GM12878 (cell line): Measurements from ENCODE around the gene LYPD5.

Experiments used
- CHD2 ChIP-seq: IDR thresholded peaks from 2 replicates; pipeline ENCODE4 v1.6.1; 2011; ENCODE audit warnings: low read depth, low read length, improper control_type of control experiment, borderline replicate concordance
- HDAC6 ChIP-seq: fragments of 200-600 bp; sonication (generic); IDR thresholded peaks from one replicate; pipeline ENCODE4 v1.8.0; 2017; ENCODE audit warnings: antibody characterized with exemption; ENCODE audit not compliant: unreplicated experiment
- JUND ChIP-seq: IDR thresholded peaks from 2 replicates; pipeline ENCODE4 v1.6.1; 2012; ENCODE audit warnings: low read depth, mild to moderate bottlenecking, low read length, improper control_type of control experiment, moderate library complexity
- LARP7 ChIP-seq: fragments of 450-650 bp; IDR thresholded peaks from 2 replicates; pipeline ENCODE4 v1.6.1; 2017; ENCODE audit warnings: mild to moderate bottlenecking
- POLR2A ChIP-seq: IDR thresholded peaks from 2 replicates; pipeline ENCODE4 v1.6.1; 2011; ENCODE audit warnings: low read depth, mild to moderate bottlenecking, low read length
- SREBF2 ChIP-seq: IDR thresholded peaks from 2 replicates; pipeline ENCODE4 v1.6.1; 2012; ENCODE audit warnings: mild to moderate bottlenecking, low read length
- TAF1 ChIP-seq: IDR thresholded peaks from 2 replicates; pipeline ENCODE4 v1.6.1; 2011; ENCODE audit warnings: mild to moderate bottlenecking, low read depth, low read length, borderline replicate concordance
- TF ChIP-seq, protein P1 (sequence below), 3 experiments: IDR thresholded peaks in 2 of 3; conservative IDR thresholded peaks in 1 of 3; 2 replicates each; pipeline ENCODE4 v1.5.1; 2011; ENCODE audit warnings: low read depth in 3 of 3, low read length in 3 of 3, mild to moderate bottlenecking in 3 of 3, control low read depth in 2 of 3, moderate library complexity in 2 of 3, inconsistent platforms in 1 of 3, mixed read lengths in 1 of 3; ENCODE audit not compliant: control insufficient read depth in 2 of 3, insufficient read depth in 1 of 3; ENCODE audit errors: extremely low read depth in 1 of 3
- TF ChIP-seq, protein P2 (sequence below): IDR thresholded peaks from 2 replicates; pipeline ENCODE4 v1.6.1; 2011; ENCODE audit warnings: mild to moderate bottlenecking, low read depth, low read length, moderate library complexity; ENCODE audit not compliant: insufficient replicate concordance
- TF ChIP-seq, protein P3 (sequence below): fragments of 450-650 bp; IDR thresholded peaks from 2 replicates; pipeline ENCODE4 v1.6.1; 2017; ENCODE audit warnings: mild to moderate bottlenecking, moderate library complexity

DNA sequence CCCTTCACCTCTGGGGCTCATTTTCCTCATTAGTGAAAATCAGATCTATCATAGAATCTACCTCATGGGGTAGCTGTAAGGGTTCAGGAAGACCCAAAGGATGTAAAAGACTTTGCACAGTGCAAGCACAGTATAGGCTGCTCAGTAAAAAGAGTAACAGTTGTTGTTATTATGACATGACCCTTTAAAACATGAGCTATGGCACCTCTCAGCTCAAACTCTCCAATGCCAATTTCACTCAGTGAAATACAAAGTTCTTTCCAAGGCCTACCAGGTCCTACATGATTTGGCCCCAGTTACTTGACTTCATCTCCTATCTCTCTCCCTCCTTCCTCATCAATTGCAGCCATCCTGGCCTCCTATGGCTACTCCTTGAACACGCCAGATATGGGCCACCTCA lies 52.3 kb downstream of the LYPD5 start:
- no peak for TF ChIP-seq SREBF2
- TF ChIP-seq TAF1 = no peak
- TF ChIP-seq, protein P1, sequence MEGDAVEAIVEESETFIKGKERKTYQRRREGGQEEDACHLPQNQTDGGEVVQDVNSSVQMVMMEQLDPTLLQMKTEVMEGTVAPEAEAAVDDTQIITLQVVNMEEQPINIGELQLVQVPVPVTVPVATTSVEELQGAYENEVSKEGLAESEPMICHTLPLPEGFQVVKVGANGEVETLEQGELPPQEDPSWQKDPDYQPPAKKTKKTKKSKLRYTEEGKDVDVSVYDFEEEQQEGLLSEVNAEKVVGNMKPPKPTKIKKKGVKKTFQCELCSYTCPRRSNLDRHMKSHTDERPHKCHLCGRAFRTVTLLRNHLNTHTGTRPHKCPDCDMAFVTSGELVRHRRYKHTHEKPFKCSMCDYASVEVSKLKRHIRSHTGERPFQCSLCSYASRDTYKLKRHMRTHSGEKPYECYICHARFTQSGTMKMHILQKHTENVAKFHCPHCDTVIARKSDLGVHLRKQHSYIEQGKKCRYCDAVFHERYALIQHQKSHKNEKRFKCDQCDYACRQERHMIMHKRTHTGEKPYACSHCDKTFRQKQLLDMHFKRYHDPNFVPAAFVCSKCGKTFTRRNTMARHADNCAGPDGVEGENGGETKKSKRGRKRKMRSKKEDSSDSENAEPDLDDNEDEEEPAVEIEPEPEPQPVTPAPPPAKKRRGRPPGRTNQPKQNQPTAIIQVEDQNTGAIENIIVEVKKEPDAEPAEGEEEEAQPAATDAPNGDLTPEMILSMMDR (IDR thresholded peaks at IDR 0.05 in 2 of 3, conservative IDR thresholded peaks at IDR 0.05 in 1 of 3; ENCODE audit: control insufficient read depth in 2 of 3, extremely low read depth in 1 of 3, insufficient read depth in 1 of 3, low read depth in 3 of 3, low read length in 3 of 3) = no peak
- TF ChIP-seq LARP7 = no peak
- no peak for TF ChIP-seq CHD2
- TF ChIP-seq, protein P2, sequence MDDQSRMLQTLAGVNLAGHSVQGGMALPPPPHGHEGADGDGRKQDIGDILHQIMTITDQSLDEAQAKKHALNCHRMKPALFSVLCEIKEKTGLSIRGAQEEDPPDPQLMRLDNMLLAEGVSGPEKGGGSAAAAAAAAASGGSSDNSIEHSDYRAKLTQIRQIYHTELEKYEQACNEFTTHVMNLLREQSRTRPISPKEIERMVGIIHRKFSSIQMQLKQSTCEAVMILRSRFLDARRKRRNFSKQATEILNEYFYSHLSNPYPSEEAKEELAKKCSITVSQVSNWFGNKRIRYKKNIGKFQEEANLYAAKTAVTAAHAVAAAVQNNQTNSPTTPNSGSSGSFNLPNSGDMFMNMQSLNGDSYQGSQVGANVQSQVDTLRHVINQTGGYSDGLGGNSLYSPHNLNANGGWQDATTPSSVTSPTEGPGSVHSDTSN = no peak
- no peak for TF ChIP-seq HDAC6
- TF ChIP-seq JUND = no peak
- TF ChIP-seq POLR2A = no peak
- TF ChIP-seq, protein P3, sequence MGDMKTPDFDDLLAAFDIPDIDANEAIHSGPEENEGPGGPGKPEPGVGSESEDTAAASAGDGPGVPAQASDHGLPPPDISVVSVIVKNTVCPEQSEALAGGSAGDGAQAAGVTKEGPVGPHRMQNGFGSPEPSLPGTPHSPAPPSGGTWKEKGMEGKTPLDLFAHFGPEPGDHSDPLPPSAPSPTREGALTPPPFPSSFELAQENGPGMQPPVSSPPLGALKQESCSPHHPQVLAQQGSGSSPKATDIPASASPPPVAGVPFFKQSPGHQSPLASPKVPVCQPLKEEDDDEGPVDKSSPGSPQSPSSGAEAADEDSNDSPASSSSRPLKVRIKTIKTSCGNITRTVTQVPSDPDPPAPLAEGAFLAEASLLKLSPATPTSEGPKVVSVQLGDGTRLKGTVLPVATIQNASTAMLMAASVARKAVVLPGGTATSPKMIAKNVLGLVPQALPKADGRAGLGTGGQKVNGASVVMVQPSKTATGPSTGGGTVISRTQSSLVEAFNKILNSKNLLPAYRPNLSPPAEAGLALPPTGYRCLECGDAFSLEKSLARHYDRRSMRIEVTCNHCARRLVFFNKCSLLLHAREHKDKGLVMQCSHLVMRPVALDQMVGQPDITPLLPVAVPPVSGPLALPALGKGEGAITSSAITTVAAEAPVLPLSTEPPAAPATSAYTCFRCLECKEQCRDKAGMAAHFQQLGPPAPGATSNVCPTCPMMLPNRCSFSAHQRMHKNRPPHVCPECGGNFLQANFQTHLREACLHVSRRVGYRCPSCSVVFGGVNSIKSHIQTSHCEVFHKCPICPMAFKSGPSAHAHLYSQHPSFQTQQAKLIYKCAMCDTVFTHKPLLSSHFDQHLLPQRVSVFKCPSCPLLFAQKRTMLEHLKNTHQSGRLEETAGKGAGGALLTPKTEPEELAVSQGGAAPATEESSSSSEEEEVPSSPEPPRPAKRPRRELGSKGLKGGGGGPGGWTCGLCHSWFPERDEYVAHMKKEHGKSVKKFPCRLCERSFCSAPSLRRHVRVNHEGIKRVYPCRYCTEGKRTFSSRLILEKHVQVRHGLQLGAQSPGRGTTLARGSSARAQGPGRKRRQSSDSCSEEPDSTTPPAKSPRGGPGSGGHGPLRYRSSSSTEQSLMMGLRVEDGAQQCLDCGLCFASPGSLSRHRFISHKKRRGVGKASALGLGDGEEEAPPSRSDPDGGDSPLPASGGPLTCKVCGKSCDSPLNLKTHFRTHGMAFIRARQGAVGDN = no peak
